Neural progenitor cell (in vitro differentiated cells): ENCODE data around the gene FAM199X.

ENCODE experiments used
- EZH2phosphoT487 ChIP-seq: fragments of 200-600 bp; sonication (generic); IDR thresholded peaks from 2 replicates; pipeline ENCODE4 v1.6.1; 2017; ENCODE audit warnings: antibody characterized with exemption
- TF ChIP-seq, protein P1 (sequence below): fragments of 200-600 bp; sonication (generic); IDR thresholded peaks from 2 replicates; pipeline ENCODE4 v1.5.1; 2017; ENCODE audit warnings: antibody characterized with exemption, mild to moderate bottlenecking

DNA sequence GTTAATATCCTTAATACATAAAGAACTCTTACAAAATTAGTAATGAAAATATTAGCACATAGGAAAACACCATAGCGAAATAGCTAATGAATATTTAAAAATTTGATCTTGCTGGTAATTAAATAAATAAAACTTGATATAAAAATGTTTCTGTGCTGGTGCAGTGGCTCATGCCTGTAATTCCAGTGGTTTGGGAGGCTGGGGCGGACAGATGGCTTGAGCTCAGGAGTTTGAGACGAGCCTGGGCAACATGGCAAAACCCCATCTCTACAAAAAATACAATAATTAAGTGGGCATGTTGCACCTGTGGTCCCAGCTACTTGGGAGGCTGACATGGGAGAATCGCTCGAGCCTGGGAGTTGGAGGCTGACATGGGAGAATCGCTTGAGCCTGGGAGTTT is 7.6 kb downstream of the FAM199X start:
- TF ChIP-seq, protein P1, sequence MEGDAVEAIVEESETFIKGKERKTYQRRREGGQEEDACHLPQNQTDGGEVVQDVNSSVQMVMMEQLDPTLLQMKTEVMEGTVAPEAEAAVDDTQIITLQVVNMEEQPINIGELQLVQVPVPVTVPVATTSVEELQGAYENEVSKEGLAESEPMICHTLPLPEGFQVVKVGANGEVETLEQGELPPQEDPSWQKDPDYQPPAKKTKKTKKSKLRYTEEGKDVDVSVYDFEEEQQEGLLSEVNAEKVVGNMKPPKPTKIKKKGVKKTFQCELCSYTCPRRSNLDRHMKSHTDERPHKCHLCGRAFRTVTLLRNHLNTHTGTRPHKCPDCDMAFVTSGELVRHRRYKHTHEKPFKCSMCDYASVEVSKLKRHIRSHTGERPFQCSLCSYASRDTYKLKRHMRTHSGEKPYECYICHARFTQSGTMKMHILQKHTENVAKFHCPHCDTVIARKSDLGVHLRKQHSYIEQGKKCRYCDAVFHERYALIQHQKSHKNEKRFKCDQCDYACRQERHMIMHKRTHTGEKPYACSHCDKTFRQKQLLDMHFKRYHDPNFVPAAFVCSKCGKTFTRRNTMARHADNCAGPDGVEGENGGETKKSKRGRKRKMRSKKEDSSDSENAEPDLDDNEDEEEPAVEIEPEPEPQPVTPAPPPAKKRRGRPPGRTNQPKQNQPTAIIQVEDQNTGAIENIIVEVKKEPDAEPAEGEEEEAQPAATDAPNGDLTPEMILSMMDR: no peak
- TF ChIP-seq EZH2phosphoT487: no peak
